ENCODE data around the gene LRRC17. TPM values are rescaled to one million over a fixed set of nuclear protein-coding genes. Genes with fewer than 3 reads are reported as not detected.

LRRC17 gene
- total RNA-seq, 1 experiment from 2014 or later: 0.47 TPM

DNA sequence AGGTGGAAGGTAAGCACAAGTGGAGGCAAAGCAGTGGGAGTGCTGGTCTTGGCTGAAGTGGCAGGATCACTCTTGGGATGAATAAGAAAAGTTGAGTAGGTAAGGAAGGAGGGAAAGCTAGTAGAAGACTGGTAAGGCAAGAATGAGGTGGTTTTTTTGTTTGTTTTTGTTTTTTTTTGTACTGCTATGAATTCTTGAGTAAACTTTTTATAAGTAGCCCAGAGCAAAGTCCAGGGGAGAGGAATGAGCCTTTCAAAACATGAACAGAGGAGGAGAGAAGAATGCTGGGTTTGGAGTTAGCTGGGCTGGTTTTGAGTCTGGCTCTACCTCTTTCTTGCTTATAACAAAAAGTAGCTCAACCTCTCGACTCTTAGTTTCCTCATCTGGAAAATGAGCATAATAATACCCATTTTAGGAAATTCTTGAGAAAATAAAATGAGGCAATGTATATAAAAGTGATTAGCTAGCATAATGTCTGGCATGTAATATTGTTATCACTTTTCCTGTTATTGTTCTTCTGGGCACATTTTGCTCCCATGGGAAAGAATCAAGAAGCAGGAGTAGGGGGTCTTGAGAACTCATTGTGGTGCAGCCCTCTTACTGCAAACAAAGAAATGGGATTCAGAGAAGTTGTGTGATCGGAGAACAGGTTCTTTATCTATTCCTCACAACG, 24.1 kb upstream of the LRRC17 start:
- Histone ChIP-seq H2AFZ (ENCODE audit: low read depth, low read length, poor library complexity, severe bottlenecking) (no peak overlapping the region), H3K27ac (ENCODE audit: low read depth, low read length) (no peak overlapping the region), H3K4me1 (ENCODE audit: control insufficient read depth in 1 of 2, insufficient read depth in 2 of 2, low read length in 2 of 2) (peaks cover 3 to 12% of the 10 kb centered on the region in 2 experiments), H3K9me2 (ENCODE audit: insufficient read depth) (no peaks in the 10 kb centered on the region), H3K4me3 (replicated peaks in 1 of 2; ENCODE audit: low read depth in 1 of 2, low read length in 2 of 2) (no peak overlapping the region), H3K36me3 (ENCODE audit: control insufficient read depth in 1 of 2, insufficient read depth in 2 of 2, low read length in 2 of 2) (no peaks in the 10 kb centered on the region), H3K4me2 (ENCODE audit: low read length) (no peak overlapping the region), H3K79me2 (ENCODE audit: insufficient read depth, low read length) (no peaks in the 10 kb centered on the region), H4K20me1 (ENCODE audit: insufficient read depth) (no peaks in the 10 kb centered on the region), H3K27me3 (ENCODE audit: insufficient read depth, low read length) (no peaks in the 10 kb centered on the region), H3K9ac (ENCODE audit: low read length) (no peak overlapping the region), H3K9me3 (ENCODE audit: control insufficient read depth in 1 of 2, insufficient read depth in 1 of 2, low read depth in 1 of 2, low read length in 2 of 2) (no peaks in the 10 kb centered on the region)
- no peak for ATAC-seq
- intact Hi-C loops (cut with micrococcal nuclease): no loop called here
- RAD21 ChIA-PET (ENCODE audit: low non-redundant PET in 1 of 2, low total read pairs in 2 of 2, uncharacterized antibody in 2 of 2, unreplicated experiment in 2 of 2): no interaction called here
- TF ChIP-seq, protein P1, sequence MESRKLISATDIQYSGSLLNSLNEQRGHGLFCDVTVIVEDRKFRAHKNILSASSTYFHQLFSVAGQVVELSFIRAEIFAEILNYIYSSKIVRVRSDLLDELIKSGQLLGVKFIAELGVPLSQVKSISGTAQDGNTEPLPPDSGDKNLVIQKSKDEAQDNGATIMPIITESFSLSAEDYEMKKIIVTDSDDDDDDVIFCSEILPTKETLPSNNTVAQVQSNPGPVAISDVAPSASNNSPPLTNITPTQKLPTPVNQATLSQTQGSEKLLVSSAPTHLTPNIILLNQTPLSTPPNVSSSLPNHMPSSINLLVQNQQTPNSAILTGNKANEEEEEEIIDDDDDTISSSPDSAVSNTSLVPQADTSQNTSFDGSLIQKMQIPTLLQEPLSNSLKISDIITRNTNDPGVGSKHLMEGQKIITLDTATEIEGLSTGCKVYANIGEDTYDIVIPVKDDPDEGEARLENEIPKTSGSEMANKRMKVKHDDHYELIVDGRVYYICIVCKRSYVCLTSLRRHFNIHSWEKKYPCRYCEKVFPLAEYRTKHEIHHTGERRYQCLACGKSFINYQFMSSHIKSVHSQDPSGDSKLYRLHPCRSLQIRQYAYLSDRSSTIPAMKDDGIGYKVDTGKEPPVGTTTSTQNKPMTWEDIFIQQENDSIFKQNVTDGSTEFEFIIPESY (IDR thresholded peaks at IDR 0.05; ENCODE audit: extremely low read depth, insufficient replicate concordance, low read length): no peak
- no peak for TF ChIP-seq FOSL1 (IDR thresholded peaks at IDR 0.05; ENCODE audit: low read depth)
- TF ChIP-seq, protein P2, sequence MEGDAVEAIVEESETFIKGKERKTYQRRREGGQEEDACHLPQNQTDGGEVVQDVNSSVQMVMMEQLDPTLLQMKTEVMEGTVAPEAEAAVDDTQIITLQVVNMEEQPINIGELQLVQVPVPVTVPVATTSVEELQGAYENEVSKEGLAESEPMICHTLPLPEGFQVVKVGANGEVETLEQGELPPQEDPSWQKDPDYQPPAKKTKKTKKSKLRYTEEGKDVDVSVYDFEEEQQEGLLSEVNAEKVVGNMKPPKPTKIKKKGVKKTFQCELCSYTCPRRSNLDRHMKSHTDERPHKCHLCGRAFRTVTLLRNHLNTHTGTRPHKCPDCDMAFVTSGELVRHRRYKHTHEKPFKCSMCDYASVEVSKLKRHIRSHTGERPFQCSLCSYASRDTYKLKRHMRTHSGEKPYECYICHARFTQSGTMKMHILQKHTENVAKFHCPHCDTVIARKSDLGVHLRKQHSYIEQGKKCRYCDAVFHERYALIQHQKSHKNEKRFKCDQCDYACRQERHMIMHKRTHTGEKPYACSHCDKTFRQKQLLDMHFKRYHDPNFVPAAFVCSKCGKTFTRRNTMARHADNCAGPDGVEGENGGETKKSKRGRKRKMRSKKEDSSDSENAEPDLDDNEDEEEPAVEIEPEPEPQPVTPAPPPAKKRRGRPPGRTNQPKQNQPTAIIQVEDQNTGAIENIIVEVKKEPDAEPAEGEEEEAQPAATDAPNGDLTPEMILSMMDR (IDR thresholded peaks at IDR 0.05 in 2 of 3, conservative IDR thresholded peaks at IDR 0.05 in 1 of 3; ENCODE audit: borderline replicate concordance in 1 of 3, insufficient read depth in 1 of 3, low read depth in 2 of 3, low read length in 2 of 3): no peak
- TF ChIP-seq EZH2phosphoT487 (IDR thresholded peaks at IDR 0.05; ENCODE audit: borderline replicate concordance): no peak
- no peak for TF ChIP-seq YY1 (IDR thresholded peaks at IDR 0.05; ENCODE audit: extremely low read depth, insufficient replicate concordance, low read depth, low read length)
- no peak for TF ChIP-seq ZNF274 (IDR thresholded peaks at IDR 0.05; ENCODE audit: low read depth, low read length)
- TF ChIP-seq, protein P3, sequence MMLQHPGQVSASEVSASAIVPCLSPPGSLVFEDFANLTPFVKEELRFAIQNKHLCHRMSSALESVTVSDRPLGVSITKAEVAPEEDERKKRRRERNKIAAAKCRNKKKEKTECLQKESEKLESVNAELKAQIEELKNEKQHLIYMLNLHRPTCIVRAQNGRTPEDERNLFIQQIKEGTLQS (IDR thresholded peaks at IDR 0.05): no peak
- TF ChIP-seq JUND (IDR thresholded peaks at IDR 0.05): no peak
- TF ChIP-seq, protein P4, sequence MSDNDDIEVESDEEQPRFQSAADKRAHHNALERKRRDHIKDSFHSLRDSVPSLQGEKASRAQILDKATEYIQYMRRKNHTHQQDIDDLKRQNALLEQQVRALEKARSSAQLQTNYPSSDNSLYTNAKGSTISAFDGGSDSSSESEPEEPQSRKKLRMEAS (IDR thresholded peaks at IDR 0.05): no peak
- TF ChIP-seq TCF7L2 (IDR thresholded peaks at IDR 0.05; ENCODE audit: borderline replicate concordance, extremely low read depth, insufficient read depth, insufficient read length): no peak
- TF ChIP-seq EGR1 (IDR thresholded peaks at IDR 0.05; ENCODE audit: low read depth): no peak
- no peak for TF ChIP-seq RAD21 (IDR thresholded peaks at IDR 0.05; ENCODE audit: low read depth)
- TF ChIP-seq EZH2 (IDR thresholded peaks at IDR 0.05): no peak
- TF ChIP-seq SP1 (IDR thresholded peaks at IDR 0.05; ENCODE audit: low read depth): no peak
- no peak for TF ChIP-seq CEBPB (IDR thresholded peaks at IDR 0.05; ENCODE audit: low read depth)
- TF ChIP-seq CBX3 (IDR thresholded peaks at IDR 0.05; ENCODE audit: low read depth): no peak
- no peak for TF ChIP-seq SRF (IDR thresholded peaks at IDR 0.05; ENCODE audit: low read depth)
- no TSS peak for BruUV-seq (replicated peaks)
- POLR2A ChIA-PET: no interaction called here
- CTCF ChIA-PET: no interaction called here
- DNase-seq (ENCODE audit: low read depth, low spot score): no peak

All from HCT116 (cell line).